ENCODE results near the gene FRMPD3. TPM values are rescaled to one million over a fixed set of nuclear protein-coding genes. Genes with fewer than 3 reads are reported as not detected.

The FRMPD3 gene
- total RNA-seq, 1 donor from 2014 or later: 1.9 TPM

DNA sequence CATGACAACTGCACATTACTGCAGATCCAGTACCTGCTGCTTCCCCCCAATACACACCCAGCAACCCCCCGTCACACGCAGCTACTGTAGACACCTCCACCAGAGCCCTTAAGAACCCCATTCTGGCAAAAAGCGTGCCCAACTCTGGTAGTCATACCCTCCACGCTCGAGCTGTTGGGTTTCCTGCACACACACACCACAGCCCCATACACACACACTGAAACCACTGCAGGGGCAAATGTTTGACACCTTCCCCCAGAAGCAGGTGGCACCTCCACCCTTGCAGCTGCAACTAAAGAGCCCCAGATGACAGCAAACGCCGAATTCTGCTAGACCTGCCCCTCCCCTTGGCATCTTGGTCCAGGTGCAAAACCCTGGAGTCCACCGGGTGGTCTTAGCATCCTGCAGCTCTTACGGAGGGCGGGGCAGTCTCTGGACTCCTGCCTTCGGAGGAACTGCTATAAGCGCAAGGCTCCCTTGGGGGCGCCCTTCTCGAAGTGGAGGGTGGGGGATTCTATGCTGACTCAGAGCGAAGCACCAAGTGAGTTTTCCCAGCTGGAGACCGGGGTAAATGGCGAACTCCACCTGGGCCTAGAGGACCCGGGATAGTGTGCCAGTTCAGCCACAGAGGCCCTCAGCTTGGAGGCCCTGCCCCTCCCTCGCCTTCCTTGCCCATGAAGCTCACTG is 1.5 kb downstream of the FRMPD3 start:
- no peaks in the 10 kb centered on the region for H3K9me3 Mint-ChIP-seq
- no peak for DNase-seq (ENCODE audit: extremely low spot score, unreplicated experiment)
- H3K4me3 Mint-ChIP-seq: peak overlapping the region; percentile 86
- peaks cover 12% of the 10 kb centered on the region for H3K4me1 Mint-ChIP-seq (ENCODE audit: unreplicated experiment)
- peak; percentile 35 for TF ChIP-seq CTCF (conservative IDR thresholded peaks at IDR 0.05)
- peak overlapping the region; percentile 13 for H3K27ac Mint-ChIP-seq
- H3K36me3 Mint-ChIP-seq: no peaks in the 10 kb centered on the region
- H3K27me3 Mint-ChIP-seq: peaks cover 24% of the 10 kb centered on the region

- H3K4me1 Mint-ChIP-seq (ENCODE audit: unreplicated experiment): peaks cover 12% of the 10 kb centered on the region
- no peak for DNase-seq (ENCODE audit: extremely low spot score, unreplicated experiment)
- TF ChIP-seq CTCF (conservative IDR thresholded peaks at IDR 0.05): no peak
- no peaks in the 10 kb centered on the region for H3K36me3 Mint-ChIP-seq
- peak overlapping the region; percentile 36 for H3K27ac Mint-ChIP-seq
- H3K9me3 Mint-ChIP-seq: no peaks in the 10 kb centered on the region
- H3K27me3 Mint-ChIP-seq: peaks cover 26% of the 10 kb centered on the region
- peak overlapping the region; percentile 70 for H3K4me3 Mint-ChIP-seq
Observed at GRCh38 chrX:107451731-107452130, 2.3 kb downstream of the FRMPD3 start.

DNA sequence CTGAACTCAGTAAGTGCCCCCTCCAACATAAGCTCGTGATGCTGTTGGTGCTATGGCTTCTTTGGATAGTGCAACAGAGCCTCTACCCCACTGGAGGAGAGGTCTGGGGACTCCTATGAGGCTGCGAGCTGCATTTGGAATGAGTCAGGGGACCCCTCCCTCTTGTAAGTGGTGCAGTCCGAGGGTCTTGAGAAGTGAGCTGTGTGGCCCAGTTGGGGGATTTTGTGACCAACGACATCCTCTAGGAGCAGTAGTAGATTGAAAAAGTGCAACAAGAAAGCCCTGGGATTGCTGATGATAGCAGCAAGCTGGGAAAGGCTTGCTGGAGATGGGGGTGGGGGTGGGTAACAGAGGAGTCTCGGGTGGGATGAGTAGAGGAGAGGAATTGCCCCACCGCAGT is 3.1 kb downstream of the FRMPD3 start:
- Mint-ChIP-seq H3K4me3 (no peak overlapping the region), H3K27ac (no peak overlapping the region)

GRCh38 chrX:107454302-107454701 is 4.8 kb downstream of the FRMPD3 start:
- Mint-ChIP-seq H3K36me3 (no peaks in the 10 kb centered on the region), H3K4me3 (no peak overlapping the region), H3K4me1 (ENCODE audit: unreplicated experiment) (peaks cover 6% of the 10 kb centered on the region), H3K27ac (no peak overlapping the region), H3K9me3 (no peaks in the 10 kb centered on the region), H3K27me3 (peaks cover 23% of the 10 kb centered on the region)
- no peak for TF ChIP-seq CTCF (conservative IDR thresholded peaks at IDR 0.05)
- DNase-seq (ENCODE audit: extremely low spot score, unreplicated experiment): no peak

More for the DNA sequence above, 3.1 kb downstream of the FRMPD3 start:
- H3K36me3 Mint-ChIP-seq: no peaks in the 10 kb centered on the region
- no peaks in the 10 kb centered on the region for H3K9me3 Mint-ChIP-seq
- H3K27me3 Mint-ChIP-seq: peaks cover 27% of the 10 kb centered on the region
- H3K4me1 Mint-ChIP-seq (ENCODE audit: unreplicated experiment): peaks cover 12% of the 10 kb centered on the region
- DNase-seq (ENCODE audit: extremely low spot score, unreplicated experiment): no peak
- TF ChIP-seq CTCF (conservative IDR thresholded peaks at IDR 0.05): no peak

- Mint-ChIP-seq H3K4me3 (no peak overlapping the region), H3K36me3 (no peaks in the 10 kb centered on the region), H3K4me1 (ENCODE audit: unreplicated experiment) (no peaks in the 10 kb centered on the region), H3K27ac (no peak overlapping the region), H3K9me3 (no peaks in the 10 kb centered on the region), H3K27me3 (peaks cover 6% of the 10 kb centered on the region)
- no peak for DNase-seq (ENCODE audit: extremely low spot score, unreplicated experiment)
- TF ChIP-seq CTCF (conservative IDR thresholded peaks at IDR 0.05): no peak
Observed at GRCh38 chrX:107457289-107457688, 7.8 kb downstream of the FRMPD3 start.

Measured in type B pancreatic cell (in vitro differentiated cells).